ENCODE results near the gene CNTN1. TPM values are rescaled to one million over a fixed set of nuclear protein-coding genes. Genes with fewer than 3 reads are reported as not detected.

The CNTN1 gene
- total RNA-seq, 4 donors from 2014 or later: 0.40 to 3.9 (median 0.68) TPM

DNA sequence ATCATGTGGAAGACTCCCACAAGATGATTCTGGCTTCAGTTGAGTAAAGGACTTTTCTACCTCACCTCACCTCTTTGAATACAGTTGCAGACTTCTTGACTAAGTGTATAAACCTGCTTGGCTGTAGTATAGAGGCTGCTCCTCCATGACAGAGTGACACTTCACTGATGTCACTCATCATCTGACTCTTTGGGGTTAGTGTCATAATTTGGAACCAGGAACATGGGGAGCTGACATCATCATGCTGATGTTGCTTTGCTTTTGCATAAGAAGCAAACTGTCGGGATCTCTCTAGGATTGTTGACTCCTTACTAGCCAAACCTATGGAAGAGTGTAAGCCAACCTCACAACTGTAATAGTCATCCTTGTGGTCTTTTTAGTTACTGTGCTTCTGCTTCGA, 420.7 kb downstream of the CNTN1 start:
- no peak for DNase-seq
- no peak overlapping the region for H3K27ac ChIP-seq
- H3K9me3 ChIP-seq: no peaks in the 10 kb centered on the region
- H3K4me3 ChIP-seq: no peak overlapping the region
- TF ChIP-seq, protein P1, sequence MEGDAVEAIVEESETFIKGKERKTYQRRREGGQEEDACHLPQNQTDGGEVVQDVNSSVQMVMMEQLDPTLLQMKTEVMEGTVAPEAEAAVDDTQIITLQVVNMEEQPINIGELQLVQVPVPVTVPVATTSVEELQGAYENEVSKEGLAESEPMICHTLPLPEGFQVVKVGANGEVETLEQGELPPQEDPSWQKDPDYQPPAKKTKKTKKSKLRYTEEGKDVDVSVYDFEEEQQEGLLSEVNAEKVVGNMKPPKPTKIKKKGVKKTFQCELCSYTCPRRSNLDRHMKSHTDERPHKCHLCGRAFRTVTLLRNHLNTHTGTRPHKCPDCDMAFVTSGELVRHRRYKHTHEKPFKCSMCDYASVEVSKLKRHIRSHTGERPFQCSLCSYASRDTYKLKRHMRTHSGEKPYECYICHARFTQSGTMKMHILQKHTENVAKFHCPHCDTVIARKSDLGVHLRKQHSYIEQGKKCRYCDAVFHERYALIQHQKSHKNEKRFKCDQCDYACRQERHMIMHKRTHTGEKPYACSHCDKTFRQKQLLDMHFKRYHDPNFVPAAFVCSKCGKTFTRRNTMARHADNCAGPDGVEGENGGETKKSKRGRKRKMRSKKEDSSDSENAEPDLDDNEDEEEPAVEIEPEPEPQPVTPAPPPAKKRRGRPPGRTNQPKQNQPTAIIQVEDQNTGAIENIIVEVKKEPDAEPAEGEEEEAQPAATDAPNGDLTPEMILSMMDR (IDR thresholded peaks at IDR 0.05): no peak
- TF ChIP-seq POLR2A (IDR thresholded peaks at IDR 0.05): no peak
- no peaks in the 10 kb centered on the region for H3K4me1 ChIP-seq
- no peaks in the 10 kb centered on the region for H3K27me3 ChIP-seq
- H3K36me3 ChIP-seq: no peaks in the 10 kb centered on the region

DNA sequence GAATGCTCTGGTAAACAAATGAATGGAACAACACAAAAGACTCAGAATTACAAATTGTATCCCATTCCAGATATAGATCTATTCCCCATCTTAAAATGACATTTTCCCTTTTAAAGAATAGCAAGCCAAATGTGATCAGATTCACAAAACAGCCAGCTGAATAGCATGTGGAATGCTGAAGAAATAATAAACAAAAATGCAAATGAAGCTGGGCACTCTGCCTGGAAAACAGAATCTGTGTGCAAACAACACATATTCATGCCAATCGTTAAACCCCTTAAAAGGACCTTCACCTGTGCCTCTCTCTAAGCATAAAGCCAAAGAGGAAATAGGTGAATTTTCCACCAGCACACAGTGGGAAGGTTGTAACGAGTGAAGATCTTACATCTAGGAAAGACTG, 428.0 kb downstream of the CNTN1 start:
- Histone ChIP-seq H3K4me1 (no peaks in the 10 kb centered on the region), H3K9me3 (no peaks in the 10 kb centered on the region), H3K27ac (no peak overlapping the region), H3K4me3 (no peak overlapping the region), H3K36me3 (no peaks in the 10 kb centered on the region), H3K27me3 (no peaks in the 10 kb centered on the region)
- no peak for DNase-seq
- TF ChIP-seq, protein P1 (IDR thresholded peaks at IDR 0.05): no peak
- TF ChIP-seq POLR2A (IDR thresholded peaks at IDR 0.05): no peak

DNA sequence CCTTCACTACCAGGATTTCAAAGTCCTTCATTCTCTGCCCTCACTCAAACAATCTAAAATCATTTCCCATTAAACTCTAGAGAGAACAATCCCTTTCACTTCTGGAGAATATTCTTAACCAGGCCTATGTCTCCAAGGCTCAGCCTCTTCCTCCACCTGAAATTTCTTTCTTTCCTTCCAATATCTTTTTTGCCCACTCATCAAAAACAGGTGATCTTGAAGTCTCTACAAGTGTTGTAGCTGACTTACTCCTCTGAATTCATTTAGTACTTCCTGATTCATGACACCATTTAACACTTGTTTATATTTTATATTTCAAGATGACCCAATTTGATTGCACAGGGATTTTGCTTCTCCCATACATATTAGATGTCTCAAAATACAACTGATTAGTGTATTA, 429.1 kb downstream of the CNTN1 start:
- Histone ChIP-seq H3K9me3 (no peaks in the 10 kb centered on the region), H3K4me1 (no peaks in the 10 kb centered on the region), H3K27me3 (no peaks in the 10 kb centered on the region), H3K27ac (no peak overlapping the region), H3K36me3 (no peaks in the 10 kb centered on the region), H3K4me3 (no peak overlapping the region)
- no peak for DNase-seq
- TF ChIP-seq, protein P1 (IDR thresholded peaks at IDR 0.05): no peak

Data from Peyer's patch (tissue), 4 donors.